ENCODE measurements around the gene MRPS25. TPM values are rescaled to one million over a fixed set of nuclear protein-coding genes. Genes with fewer than 3 reads are reported as not detected.

Gene MRPS25
- total and polyA plus RNA-seq, 2 experiments from 2014 or later: 47.9 to 75.0 TPM

DNA sequence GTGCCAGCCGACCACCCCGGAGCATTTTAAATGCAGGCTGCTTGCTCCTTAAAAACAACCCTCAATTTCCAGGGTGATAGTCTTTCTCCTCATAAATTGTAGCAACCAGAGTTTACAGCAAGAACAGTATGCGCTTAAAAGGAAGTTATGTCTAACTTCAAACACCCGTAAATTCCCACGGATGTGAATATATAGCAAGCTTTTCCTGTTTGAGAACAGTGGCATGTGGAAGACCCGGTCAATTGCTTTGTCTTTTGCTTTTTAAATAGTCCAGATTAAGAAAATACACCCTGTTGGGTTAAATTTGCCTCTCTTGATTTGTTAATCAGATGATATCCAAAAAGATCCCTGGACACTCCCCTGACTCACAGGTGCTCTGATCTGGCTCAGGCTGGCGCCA is 20.8 kb downstream of the MRPS25 start (continued):
- TF ChIP-seq, protein P1, sequence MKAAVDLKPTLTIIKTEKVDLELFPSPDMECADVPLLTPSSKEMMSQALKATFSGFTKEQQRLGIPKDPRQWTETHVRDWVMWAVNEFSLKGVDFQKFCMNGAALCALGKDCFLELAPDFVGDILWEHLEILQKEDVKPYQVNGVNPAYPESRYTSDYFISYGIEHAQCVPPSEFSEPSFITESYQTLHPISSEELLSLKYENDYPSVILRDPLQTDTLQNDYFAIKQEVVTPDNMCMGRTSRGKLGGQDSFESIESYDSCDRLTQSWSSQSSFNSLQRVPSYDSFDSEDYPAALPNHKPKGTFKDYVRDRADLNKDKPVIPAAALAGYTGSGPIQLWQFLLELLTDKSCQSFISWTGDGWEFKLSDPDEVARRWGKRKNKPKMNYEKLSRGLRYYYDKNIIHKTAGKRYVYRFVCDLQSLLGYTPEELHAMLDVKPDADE (IDR thresholded peaks at IDR 0.05): no peak
- no peak for TF ChIP-seq STAT1 (IDR thresholded peaks at IDR 0.05; ENCODE audit: unreplicated experiment)
- no peak for TF ChIP-seq ZNF114 (CRISPR knock-in tag; IDR thresholded peaks at IDR 0.05)
- TF ChIP-seq NANOG (IDR thresholded peaks at IDR 0.05; ENCODE audit: borderline replicate concordance): no peak

DNA sequence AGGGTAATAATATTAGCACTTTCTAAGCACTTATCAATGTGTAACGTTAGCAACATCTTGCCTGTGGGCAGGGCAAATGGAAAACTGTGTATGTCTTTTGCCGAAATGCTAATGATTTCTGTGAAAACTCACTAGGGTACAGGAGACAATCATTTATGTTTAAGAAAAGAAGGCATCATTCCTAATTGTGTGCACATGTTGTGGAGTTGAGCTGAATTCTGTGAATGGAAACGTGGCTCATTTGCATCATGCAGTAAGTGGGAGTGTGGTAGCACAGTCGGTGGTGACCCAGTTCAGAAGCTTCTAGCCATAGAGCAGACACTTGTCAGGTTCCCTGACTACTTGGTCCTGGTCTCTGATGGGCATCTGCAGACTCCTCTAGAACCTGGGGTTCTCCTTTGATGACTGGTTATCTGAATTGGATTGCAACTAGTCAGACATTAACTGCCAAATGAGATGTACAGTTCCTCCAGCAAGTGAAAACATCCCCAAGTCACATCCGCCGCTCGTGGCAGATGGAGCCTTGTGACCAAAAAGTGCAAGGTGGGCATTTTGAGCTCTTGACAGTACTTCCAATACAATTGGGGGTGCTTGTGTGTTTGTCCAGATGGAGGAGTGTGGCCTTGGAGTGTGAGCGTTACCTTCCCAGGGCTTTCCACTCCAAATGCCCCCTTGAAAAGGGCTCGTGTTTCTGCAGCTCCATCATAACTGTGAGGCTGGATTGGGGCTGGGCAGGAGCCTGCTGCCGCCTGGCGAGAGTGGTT is 21.5 kb downstream of the MRPS25 start:
- Mint-ChIP-seq H3K27ac (no peak overlapping the region), H3K9me3 (no peaks in the 10 kb centered on the region), H3K36me3 (ENCODE audit: low read depth) (peaks cover 88% of the 10 kb centered on the region), H3K27me3 (ENCODE audit: insufficient read depth, low read depth, poor library complexity) (peaks cover 6% of the 10 kb centered on the region), H3K4me1 (no peaks in the 10 kb centered on the region), H3K4me3 (no peak overlapping the region)
- H4K20me1 ChIP-seq (replicated peaks; ENCODE audit: insufficient read depth): peaks cover 29% of the 10 kb centered on the region
- no peak overlapping the region for H3K4me2 ChIP-seq
- H3F3A ChIP-seq (replicated peaks; ENCODE audit: low read depth): peaks cover 26% of the 10 kb centered on the region; the same call in 1 of the 2 replicates
- H3K27ac ChIP-seq (ENCODE audit: low read depth): no peak overlapping the region
- no peaks in the 10 kb centered on the region for H3K9me2 ChIP-seq (ENCODE audit: insufficient read depth)
- H3K4me1 ChIP-seq (ENCODE audit: insufficient read depth): no peaks in the 10 kb centered on the region
- DNase-seq (ENCODE audit: low spot score) (no peak), ATAC-seq (no peak)
- peaks cover 52% of the 10 kb centered on the region for H3K36me3 ChIP-seq (ENCODE audit: insufficient read depth)
- H3K4me3 ChIP-seq: no peak overlapping the region
- H2AFZ ChIP-seq: no peak overlapping the region
- no peaks in the 10 kb centered on the region for H3K27me3 ChIP-seq (ENCODE audit: insufficient read depth)
- H3K79me2 ChIP-seq (replicated peaks; ENCODE audit: insufficient read depth): 0 out of 2 replicates have a peak, but pooled peaks cover 3% of the 10 kb centered on the region
- TF ChIP-seq, protein P2, sequence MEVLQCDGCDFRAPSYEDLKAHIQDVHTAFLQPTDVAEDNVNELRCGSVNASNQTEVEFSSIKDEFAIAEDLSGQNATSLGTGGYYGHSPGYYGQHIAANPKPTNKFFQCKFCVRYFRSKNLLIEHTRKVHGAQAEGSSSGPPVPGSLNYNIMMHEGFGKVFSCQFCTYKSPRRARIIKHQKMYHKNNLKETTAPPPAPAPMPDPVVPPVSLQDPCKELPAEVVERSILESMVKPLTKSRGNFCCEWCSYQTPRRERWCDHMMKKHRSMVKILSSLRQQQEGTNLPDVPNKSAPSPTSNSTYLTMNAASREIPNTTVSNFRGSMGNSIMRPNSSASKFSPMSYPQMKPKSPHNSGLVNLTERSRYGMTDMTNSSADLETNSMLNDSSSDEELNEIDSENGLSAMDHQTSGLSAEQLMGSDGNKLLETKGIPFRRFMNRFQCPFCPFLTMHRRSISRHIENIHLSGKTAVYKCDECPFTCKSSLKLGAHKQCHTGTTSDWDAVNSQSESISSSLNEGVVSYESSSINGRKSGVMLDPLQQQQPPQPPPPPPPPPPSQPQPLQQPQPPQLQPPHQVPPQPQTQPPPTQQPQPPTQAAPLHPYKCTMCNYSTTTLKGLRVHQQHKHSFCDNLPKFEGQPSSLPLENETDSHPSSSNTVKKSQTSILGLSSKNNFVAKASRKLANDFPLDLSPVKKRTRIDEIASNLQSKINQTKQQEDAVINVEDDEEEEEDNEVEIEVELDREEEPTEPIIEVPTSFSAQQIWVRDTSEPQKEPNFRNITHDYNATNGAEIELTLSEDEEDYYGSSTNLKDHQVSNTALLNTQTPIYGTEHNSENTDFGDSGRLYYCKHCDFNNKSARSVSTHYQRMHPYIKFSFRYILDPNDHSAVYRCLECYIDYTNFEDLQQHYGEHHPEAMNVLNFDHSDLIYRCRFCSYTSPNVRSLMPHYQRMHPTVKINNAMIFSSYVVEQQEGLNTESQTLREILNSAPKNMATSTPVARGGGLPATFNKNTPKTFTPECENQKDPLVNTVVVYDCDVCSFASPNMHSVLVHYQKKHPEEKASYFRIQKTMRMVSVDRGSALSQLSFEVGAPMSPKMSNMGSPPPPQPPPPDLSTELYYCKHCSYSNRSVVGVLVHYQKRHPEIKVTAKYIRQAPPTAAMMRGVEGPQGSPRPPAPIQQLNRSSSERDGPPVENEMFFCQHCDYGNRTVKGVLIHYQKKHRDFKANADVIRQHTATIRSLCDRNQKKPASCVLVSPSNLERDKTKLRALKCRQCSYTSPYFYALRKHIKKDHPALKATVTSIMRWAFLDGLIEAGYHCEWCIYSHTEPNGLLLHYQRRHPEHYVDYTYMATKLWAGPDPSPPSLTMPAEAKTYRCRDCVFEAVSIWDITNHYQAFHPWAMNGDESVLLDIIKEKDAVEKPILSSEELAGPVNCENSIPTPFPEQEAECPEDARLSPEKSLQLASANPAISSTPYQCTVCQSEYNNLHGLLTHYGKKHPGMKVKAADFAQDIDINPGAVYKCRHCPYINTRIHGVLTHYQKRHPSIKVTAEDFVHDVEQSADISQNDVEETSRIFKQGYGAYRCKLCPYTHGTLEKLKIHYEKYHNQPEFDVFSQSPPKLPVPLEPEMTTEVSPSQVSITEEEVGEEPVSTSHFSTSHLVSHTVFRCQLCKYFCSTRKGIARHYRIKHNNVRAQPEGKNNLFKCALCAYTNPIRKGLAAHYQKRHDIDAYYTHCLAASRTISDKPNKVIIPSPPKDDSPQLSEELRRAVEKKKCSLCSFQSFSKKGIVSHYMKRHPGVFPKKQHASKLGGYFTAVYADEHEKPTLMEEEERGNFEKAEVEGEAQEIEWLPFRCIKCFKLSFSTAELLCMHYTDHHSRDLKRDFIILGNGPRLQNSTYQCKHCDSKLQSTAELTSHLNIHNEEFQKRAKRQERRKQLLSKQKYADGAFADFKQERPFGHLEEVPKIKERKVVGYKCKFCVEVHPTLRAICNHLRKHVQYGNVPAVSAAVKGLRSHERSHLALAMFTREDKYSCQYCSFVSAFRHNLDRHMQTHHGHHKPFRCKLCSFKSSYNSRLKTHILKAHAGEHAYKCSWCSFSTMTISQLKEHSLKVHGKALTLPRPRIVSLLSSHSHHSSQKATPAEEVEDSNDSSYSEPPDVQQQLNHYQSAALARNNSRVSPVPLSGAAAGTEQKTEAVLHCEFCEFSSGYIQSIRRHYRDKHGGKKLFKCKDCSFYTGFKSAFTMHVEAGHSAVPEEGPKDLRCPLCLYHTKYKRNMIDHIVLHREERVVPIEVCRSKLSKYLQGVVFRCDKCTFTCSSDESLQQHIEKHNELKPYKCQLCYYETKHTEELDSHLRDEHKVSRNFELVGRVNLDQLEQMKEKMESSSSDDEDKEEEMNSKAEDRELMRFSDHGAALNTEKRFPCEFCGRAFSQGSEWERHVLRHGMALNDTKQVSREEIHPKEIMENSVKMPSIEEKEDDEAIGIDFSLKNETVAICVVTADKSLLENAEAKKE (CRISPR knock-in tag; IDR thresholded peaks at IDR 0.05): no peak
- TF ChIP-seq, protein P3, sequence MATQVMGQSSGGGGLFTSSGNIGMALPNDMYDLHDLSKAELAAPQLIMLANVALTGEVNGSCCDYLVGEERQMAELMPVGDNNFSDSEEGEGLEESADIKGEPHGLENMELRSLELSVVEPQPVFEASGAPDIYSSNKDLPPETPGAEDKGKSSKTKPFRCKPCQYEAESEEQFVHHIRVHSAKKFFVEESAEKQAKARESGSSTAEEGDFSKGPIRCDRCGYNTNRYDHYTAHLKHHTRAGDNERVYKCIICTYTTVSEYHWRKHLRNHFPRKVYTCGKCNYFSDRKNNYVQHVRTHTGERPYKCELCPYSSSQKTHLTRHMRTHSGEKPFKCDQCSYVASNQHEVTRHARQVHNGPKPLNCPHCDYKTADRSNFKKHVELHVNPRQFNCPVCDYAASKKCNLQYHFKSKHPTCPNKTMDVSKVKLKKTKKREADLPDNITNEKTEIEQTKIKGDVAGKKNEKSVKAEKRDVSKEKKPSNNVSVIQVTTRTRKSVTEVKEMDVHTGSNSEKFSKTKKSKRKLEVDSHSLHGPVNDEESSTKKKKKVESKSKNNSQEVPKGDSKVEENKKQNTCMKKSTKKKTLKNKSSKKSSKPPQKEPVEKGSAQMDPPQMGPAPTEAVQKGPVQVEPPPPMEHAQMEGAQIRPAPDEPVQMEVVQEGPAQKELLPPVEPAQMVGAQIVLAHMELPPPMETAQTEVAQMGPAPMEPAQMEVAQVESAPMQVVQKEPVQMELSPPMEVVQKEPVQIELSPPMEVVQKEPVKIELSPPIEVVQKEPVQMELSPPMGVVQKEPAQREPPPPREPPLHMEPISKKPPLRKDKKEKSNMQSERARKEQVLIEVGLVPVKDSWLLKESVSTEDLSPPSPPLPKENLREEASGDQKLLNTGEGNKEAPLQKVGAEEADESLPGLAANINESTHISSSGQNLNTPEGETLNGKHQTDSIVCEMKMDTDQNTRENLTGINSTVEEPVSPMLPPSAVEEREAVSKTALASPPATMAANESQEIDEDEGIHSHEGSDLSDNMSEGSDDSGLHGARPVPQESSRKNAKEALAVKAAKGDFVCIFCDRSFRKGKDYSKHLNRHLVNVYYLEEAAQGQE (IDR thresholded peaks at IDR 0.05; ENCODE audit: unreplicated experiment): no peak
- TF ChIP-seq, protein P4, sequence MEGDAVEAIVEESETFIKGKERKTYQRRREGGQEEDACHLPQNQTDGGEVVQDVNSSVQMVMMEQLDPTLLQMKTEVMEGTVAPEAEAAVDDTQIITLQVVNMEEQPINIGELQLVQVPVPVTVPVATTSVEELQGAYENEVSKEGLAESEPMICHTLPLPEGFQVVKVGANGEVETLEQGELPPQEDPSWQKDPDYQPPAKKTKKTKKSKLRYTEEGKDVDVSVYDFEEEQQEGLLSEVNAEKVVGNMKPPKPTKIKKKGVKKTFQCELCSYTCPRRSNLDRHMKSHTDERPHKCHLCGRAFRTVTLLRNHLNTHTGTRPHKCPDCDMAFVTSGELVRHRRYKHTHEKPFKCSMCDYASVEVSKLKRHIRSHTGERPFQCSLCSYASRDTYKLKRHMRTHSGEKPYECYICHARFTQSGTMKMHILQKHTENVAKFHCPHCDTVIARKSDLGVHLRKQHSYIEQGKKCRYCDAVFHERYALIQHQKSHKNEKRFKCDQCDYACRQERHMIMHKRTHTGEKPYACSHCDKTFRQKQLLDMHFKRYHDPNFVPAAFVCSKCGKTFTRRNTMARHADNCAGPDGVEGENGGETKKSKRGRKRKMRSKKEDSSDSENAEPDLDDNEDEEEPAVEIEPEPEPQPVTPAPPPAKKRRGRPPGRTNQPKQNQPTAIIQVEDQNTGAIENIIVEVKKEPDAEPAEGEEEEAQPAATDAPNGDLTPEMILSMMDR (conservative IDR thresholded peaks at IDR 0.05; ENCODE audit: low read depth in 2 of 2): no peak
- TF ChIP-seq CREB1 (CRISPR knock-in tag; IDR thresholded peaks at IDR 0.05; ENCODE audit: low read depth): no peak
- TF ChIP-seq, protein P1 (IDR thresholded peaks at IDR 0.05): no peak
- TF ChIP-seq ZNF331 (CRISPR knock-in tag; IDR thresholded peaks at IDR 0.05; ENCODE audit: low read depth): no peak
- no peak for TF ChIP-seq ZNF114 (CRISPR knock-in tag; IDR thresholded peaks at IDR 0.05)
- TF ChIP-seq POLR2AphosphoS5 (IDR thresholded peaks at IDR 0.05; ENCODE audit: low read depth): no peak

Data from GM23338 (cell line).